Neural cell (in vitro differentiated cells): ENCODE results near the gene TBX18. TPM values are rescaled to one million over a fixed set of nuclear protein-coding genes. Genes with fewer than 3 reads are reported as not detected.

ENCODE experiments used
- H2AFZ ChIP-seq: fragments of 200-600, 300-800 bp; sonication (generic), shearing (Covaris generic); 2 replicates; pipeline ENCODE4 v1.6.0; 2014; ENCODE audit warnings: low read depth, mild to moderate bottlenecking, antibody characterized with exemption, low read length, moderate library complexity
- H3F3A ChIP-seq: fragments of 200-600 bp; shearing (Covaris generic); 2 replicates; pipeline ENCODE4 v1.6.1; 2016; ENCODE audit warnings: mild to moderate bottlenecking, moderate library complexity, mixed read lengths, antibody characterized with exemption, low read length; ENCODE audit not compliant: insufficient read depth, poor library complexity, severe bottlenecking
- H3K27ac ChIP-seq: fragments of 200-600, 300-800 bp; sonication (generic), shearing (Covaris generic); 2 replicates; pipeline ENCODE4 v1.5.1; 2014; ENCODE audit warnings: mild to moderate bottlenecking, low read length, moderate library complexity
- H3K27me3 ChIP-seq: fragments of 300-800, 200-600 bp; sonication (generic), shearing (Covaris generic); 2 replicates; pipeline ENCODE4 v1.6.0; 2014; ENCODE audit warnings: mild to moderate bottlenecking, low read depth, low read length, moderate library complexity; ENCODE audit not compliant: insufficient read depth
- H3K36me3 ChIP-seq: fragments of 300-800, 200-600 bp; sonication (generic), shearing (Covaris generic); 2 replicates; pipeline ENCODE4 v1.5.1; 2014; ENCODE audit warnings: mild to moderate bottlenecking, antibody characterized with exemption, low read length, moderate library complexity; ENCODE audit not compliant: insufficient read depth
- H3K4me2 ChIP-seq: fragments of 300-800, 200-600 bp; sonication (generic), shearing (Covaris generic); 2 replicates; pipeline ENCODE4 v1.6.0; 2014; ENCODE audit warnings: mild to moderate bottlenecking, low read length
- H3K4me3 ChIP-seq: fragments of 300-800, 200-600 bp; sonication (generic), shearing (Covaris generic); 2 replicates; pipeline ENCODE4 v1.5.1; 2014; ENCODE audit warnings: mild to moderate bottlenecking, low read length, moderate library complexity
- H3K79me2 ChIP-seq: fragments of 200-600 bp; shearing (Covaris generic); replicated peaks from 2 replicates; pipeline ENCODE4 v1.6.0; 2014; ENCODE audit warnings: mild to moderate bottlenecking, low read length, moderate library complexity; ENCODE audit not compliant: insufficient read depth
- H3K9ac ChIP-seq: fragments of 300-800, 200-600 bp; sonication (generic), shearing (Covaris generic); 2 replicates; pipeline ENCODE4 v1.6.1; 2016; ENCODE audit warnings: mild to moderate bottlenecking, low read length, mixed read lengths
- H3K9me2 ChIP-seq: fragments of 200-600 bp; shearing (Covaris generic); 2 replicates; pipeline ENCODE4 v1.6.1; 2016; ENCODE audit warnings: mild to moderate bottlenecking, low read length, mixed read lengths; ENCODE audit not compliant: insufficient read depth
- H3K9me3 ChIP-seq: fragments of 200-600, 300-800 bp; sonication (generic), shearing (Covaris generic); 2 replicates; pipeline ENCODE4 v1.6.1; 2016; ENCODE audit warnings: mild to moderate bottlenecking, mixed run types, low read length, moderate library complexity, mixed read lengths
- H4K20me1 ChIP-seq: fragments of 200-600 bp; shearing (Covaris generic); 2 replicates; pipeline ENCODE4 v1.6.1; 2016; ENCODE audit warnings: mild to moderate bottlenecking, mixed run types; ENCODE audit not compliant: insufficient read depth
- CTCF ChIP-seq: fragments of 450-650 bp; IDR thresholded peaks from 2 replicates; pipeline ENCODE4 v1.5.1; 2014; ENCODE audit warnings: antibody characterized with exemption, mild to moderate bottlenecking, moderate library complexity; ENCODE audit not compliant: poor library complexity, severe bottlenecking
- EP300 ChIP-seq: fragments of 450-650 bp; conservative IDR thresholded peaks from 2 replicates; pipeline ENCODE4 v1.6.1; 2014; ENCODE audit warnings: antibody characterized with exemption, mild to moderate bottlenecking, moderate library complexity; ENCODE audit not compliant: poor library complexity, severe bottlenecking
- EZH2 ChIP-seq: fragments of 200-600, 300-800 bp; shearing (Covaris generic), sonication (generic); IDR thresholded peaks from 2 replicates; pipeline ENCODE4 v1.6.1; 2014; ENCODE audit warnings: antibody characterized with exemption, low read length, borderline replicate concordance, mild to moderate bottlenecking; ENCODE audit not compliant: insufficient read depth, poor library complexity, severe bottlenecking
- MXI1 ChIP-seq: fragments of 450-650 bp; conservative IDR thresholded peaks from 2 replicates; pipeline ENCODE4 v1.6.1; 2014; ENCODE audit warnings: antibody characterized with exemption, mild to moderate bottlenecking; ENCODE audit not compliant: poor library complexity, severe bottlenecking
- POLR2AphosphoS5 ChIP-seq: IDR thresholded peaks from 2 replicates; pipeline ENCODE4 v1.6.1; 2012
- RAD21 ChIP-seq: fragments of 450-650 bp; conservative IDR thresholded peaks from 2 replicates; pipeline ENCODE4 v1.6.1; 2014; ENCODE audit warnings: antibody characterized with exemption, mild to moderate bottlenecking, moderate library complexity
- REST ChIP-seq: IDR thresholded peaks from 2 replicates; pipeline ENCODE4 v1.6.1; 2012; ENCODE audit warnings: borderline replicate concordance
- SMC3 ChIP-seq: fragments of 450-650 bp; conservative IDR thresholded peaks from 2 replicates; pipeline ENCODE4 v1.6.1; 2014; ENCODE audit warnings: antibody characterized with exemption, mild to moderate bottlenecking, moderate library complexity; ENCODE audit not compliant: poor library complexity
- TAF1 ChIP-seq: IDR thresholded peaks from 2 replicates; pipeline ENCODE4 v1.6.1; 2012; ENCODE audit warnings: low read depth
- polyA plus RNA-seq: library from polyadenylated mRNA; depleted of rRNA; stranded (reverse); fragments of >200 nt; gene quantifications from 2 replicates; pipeline ENCODE4 v1.2.3, GENCODE V29; 2014
- small RNA-seq, 3 experiments: library from RNA; depleted of rRNA; stranded (forward); fragments of <200 nt; gene quantifications; one replicate each; pipeline ENCODE3, GENCODE V24; 2012

Gene TBX18
- polyA plus RNA-seq, 1 donor from 2014 or later = not detected

GRCh38 chr6:84638286-84638685 lies 126.1 kb downstream of the TBX18 start:
- no peaks in the 10 kb centered on the region for H3K36me3 ChIP-seq
- TF ChIP-seq TAF1 = no peak
- TF ChIP-seq SMC3 = no peak
- no peak for TF ChIP-seq EZH2
- no peak for TF ChIP-seq RAD21
- TF ChIP-seq REST = no peak
- TF ChIP-seq EP300 = no peak
- TF ChIP-seq MXI1 = no peak
- no peak for TF ChIP-seq POLR2AphosphoS5
- no peak for TF ChIP-seq CTCF
- no peaks in the 10 kb centered on the region for H4K20me1 ChIP-seq
- no peaks in the 10 kb centered on the region for H3K79me2 ChIP-seq
- no peak overlapping the region for H3K9ac ChIP-seq
- no peak overlapping the region for H2AFZ ChIP-seq
- no peaks in the 10 kb centered on the region for H3K9me2 ChIP-seq
- no peak overlapping the region for H3K4me2 ChIP-seq
- H3K9me3 ChIP-seq = no peaks in the 10 kb centered on the region
- H3K27ac ChIP-seq = no peak overlapping the region
- H3K27me3 ChIP-seq = no peaks in the 10 kb centered on the region
- H3K4me3 ChIP-seq = no peak overlapping the region
- H3F3A ChIP-seq = no peaks in the 10 kb centered on the region

Small RNAs within 50 kb of the gene (small RNA-seq; reads per million reads assigned to genes)
- gene AL590143.1 = 0 reads per million in 3 experiments
